GM23248 (cell line): Measurements from ENCODE around the gene MFRP.

Experiments
- EZH2 ChIP-seq: fragments of 200-600 bp; sonication (generic); IDR thresholded peaks from 2 replicates; pipeline ENCODE4 v1.6.1; 2018; ENCODE audit warnings: antibody characterized with exemption, mild to moderate bottlenecking; ENCODE audit not compliant: insufficient read depth, poor library complexity, severe bottlenecking
- EZH2phosphoT487 ChIP-seq: fragments of 200-600 bp; sonication (generic); IDR thresholded peaks from 2 replicates; pipeline ENCODE4 v1.6.1; 2018; ENCODE audit warnings: antibody characterized with exemption, moderate library complexity, mild to moderate bottlenecking, low read depth; ENCODE audit not compliant: insufficient read depth

DNA sequence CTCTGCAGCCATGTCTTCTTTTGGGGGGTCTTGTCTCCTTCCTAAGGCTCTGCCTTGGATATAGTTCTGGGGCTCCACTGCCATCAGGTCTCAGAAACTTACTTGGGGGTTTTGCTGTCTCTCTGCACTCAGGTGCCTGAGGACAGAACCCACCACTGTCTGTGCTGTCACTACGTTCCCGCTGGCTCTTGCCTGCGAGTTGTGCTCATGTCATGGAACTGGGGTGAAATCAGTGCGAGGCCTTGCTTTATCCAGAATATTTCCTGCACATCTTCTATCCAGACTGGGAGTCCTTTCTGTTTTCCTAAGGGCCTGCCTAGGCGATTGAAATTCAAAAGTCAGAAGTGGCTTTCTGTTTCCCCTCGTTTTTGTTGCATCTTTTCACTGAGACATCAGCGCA lies 41.6 kb upstream of the MFRP start:
- TF ChIP-seq EZH2: no peak
- TF ChIP-seq EZH2phosphoT487: no peak
